Measurements from ENCODE around the gene GTF2F2. TPM values are rescaled to one million over a fixed set of nuclear protein-coding genes. Genes with fewer than 3 reads are reported as not detected.

GTF2F2 gene
- total and polyA plus RNA-seq, 2 donors (not counting 1 experiment from before 2014, with no cell fraction given), result 5.9 to 19.6 TPM

DNA sequence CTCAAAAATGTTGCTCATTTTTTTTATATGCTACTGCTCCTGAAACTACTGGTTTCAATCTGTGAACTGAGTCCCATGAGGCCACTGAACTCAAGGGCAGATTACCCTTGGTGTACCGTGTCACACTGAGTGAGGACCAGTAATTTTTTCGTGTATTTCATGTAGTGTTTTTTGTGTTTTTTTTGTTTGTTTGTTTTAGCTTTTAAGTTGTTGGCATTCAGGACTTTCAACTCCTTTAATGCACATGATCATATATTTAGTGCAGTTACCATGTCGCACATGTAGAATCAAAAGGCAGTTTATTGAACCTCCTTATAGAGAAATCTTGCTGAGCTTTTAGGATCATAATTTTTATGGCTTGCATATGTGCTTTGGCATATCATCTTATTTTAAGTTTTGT is 162.7 kb downstream of the GTF2F2 start:
- Mint-ChIP-seq H3K27ac (no peak overlapping the region), H3K4me3 (no peak overlapping the region)
- intact Hi-C loops (cut with micrococcal nuclease), result no loop called here

More for the DNA sequence above, 162.7 kb downstream of the GTF2F2 start:
- no peaks in the 10 kb centered on the region for H3K27me3 ChIP-seq (replicated peaks in 1 of 4; ENCODE audit: control extremely low read depth in 1 of 4, control insufficient read depth in 3 of 4, insufficient read depth in 4 of 4, low read length in 3 of 4)
- Mint-ChIP-seq H3K4me1 (peaks cover 2% of the 10 kb centered on the region), H3K27me3 (no peaks in the 10 kb centered on the region), H3K9me3 (ENCODE audit: insufficient read depth) (no peaks in the 10 kb centered on the region)
- H3K4me1 ChIP-seq (ENCODE audit: control insufficient read depth in 2 of 2, insufficient read depth in 2 of 2, low read length in 2 of 2), result no peaks in the 10 kb centered on the region
- no peak overlapping the region for H3K9ac ChIP-seq (ENCODE audit: low read length)
- no peaks in the 10 kb centered on the region for H3K9me3 ChIP-seq (ENCODE audit: control extremely low read depth in 1 of 3, control insufficient read depth in 2 of 3, insufficient read depth in 1 of 3, low read length in 2 of 3)
- H4K20me1 ChIP-seq (ENCODE audit: control insufficient read depth, insufficient read depth, low read length, poor library complexity, severe bottlenecking), result no peaks in the 10 kb centered on the region
- no peak for DNase-seq
- no peak overlapping the region for H3K4me2 ChIP-seq (replicated peaks; ENCODE audit: low read depth, low read length, poor library complexity, severe bottlenecking)
- TF ChIP-seq EZH2 (IDR thresholded peaks at IDR 0.05; ENCODE audit: borderline replicate concordance, insufficient read depth, low read depth, low read length, poor library complexity, severe bottlenecking), result no peak
- TF ChIP-seq CTCF (IDR thresholded peaks at IDR 0.05), result no peak
- WGBS (ENCODE audit: insufficient coverage), result no CpG with 5 or more reads among the region's 3 CpGs
- no peak overlapping the region for H3K27ac ChIP-seq (ENCODE audit: low read length in 2 of 2)
- CTCF ChIA-PET, result interaction anchor here (1.0 to 5.7 kb wide), 4 partner anchors 17 to 309 kb away, joined by 3 to 76 read pairs (median 10); no protein-coding TSS in a partner anchor
- peaks cover 0 to 14% of the 10 kb centered on the region in 2 experiments for H3K36me3 ChIP-seq (replicated peaks in 1 of 2; ENCODE audit: control extremely low read depth in 1 of 2, control insufficient read depth in 1 of 2, extremely low read depth in 1 of 2, insufficient read depth in 2 of 2, low read length in 1 of 2)
- POLR2A ChIA-PET, result no interaction called here
- ATAC-seq (ENCODE audit: low read depth), result no peak
- H2AFZ ChIP-seq (ENCODE audit: insufficient read depth, low read depth, low read length, poor library complexity, severe bottlenecking), result no peak overlapping the region
- H3K4me3 ChIP-seq (ENCODE audit: control extremely low read depth in 1 of 5, extremely low read depth in 1 of 5, insufficient read depth in 1 of 5, low read depth in 2 of 5, low read length in 4 of 5), result no peak overlapping the region
- H3K79me2 ChIP-seq (ENCODE audit: control insufficient read depth, insufficient read depth, low read length), result no peaks in the 10 kb centered on the region
